ENCODE data around the gene CLCNKB.

Gene CLCNKB

DNA sequence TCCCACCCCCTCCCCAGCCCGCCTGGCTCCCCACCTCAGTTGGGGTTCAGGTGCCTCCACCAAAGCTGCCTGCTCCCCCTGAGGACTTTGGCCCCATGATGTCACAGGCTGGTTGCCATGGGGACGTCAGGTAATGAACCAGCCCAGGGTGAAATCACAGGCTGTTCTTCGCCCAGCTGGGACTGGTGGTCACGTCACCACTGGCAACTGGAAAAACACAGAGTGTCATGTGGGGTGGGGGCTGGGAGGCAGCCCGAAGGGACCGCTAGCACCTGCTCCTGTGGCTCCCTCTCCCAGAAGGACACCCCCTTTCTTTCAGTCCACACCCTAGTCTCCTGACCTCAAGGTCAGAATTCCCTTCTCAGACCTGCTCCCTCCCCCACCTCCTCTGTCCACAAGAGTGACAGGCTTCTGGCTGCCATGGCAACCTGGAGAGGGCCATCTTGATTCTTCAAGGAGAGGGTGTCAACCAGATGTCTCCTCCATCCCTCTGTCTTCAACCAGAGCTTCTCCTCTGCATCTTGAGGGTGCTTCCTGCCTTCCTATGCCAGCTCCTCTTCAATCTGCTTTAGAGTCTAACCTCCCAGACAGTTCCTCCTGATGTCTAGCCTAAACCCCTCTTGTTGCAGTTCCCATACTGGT, 23.7 kb downstream of the CLCNKB start:
- Histone ChIP-seq H2AFZ (ENCODE audit: low read depth, low read length) (no peak overlapping the region), H3K27ac (ENCODE audit: low read length) (no peak overlapping the region), H3K9me3 (ENCODE audit: insufficient read depth, low read length) (no peaks in the 10 kb centered on the region), H3K27me3 (ENCODE audit: low read depth, low read length) (peaks cover 21% of the 10 kb centered on the region; the same call in 1 of the 2 replicates), H3K79me2 (ENCODE audit: low read length) (no peaks in the 10 kb centered on the region), H3K4me2 (ENCODE audit: low read length) (no peak overlapping the region), H3K9ac (ENCODE audit: low read length) (no peak overlapping the region), H3K36me3 (replicated peaks; ENCODE audit: low read depth, low read length) (no peaks in the 10 kb centered on the region), H3K4me3 (ENCODE audit: low read length) (no peak overlapping the region), H3K4me1 (ENCODE audit: low read length) (no peaks in the 10 kb centered on the region), H4K20me1 (ENCODE audit: insufficient read depth, low read length) (no peaks in the 10 kb centered on the region)
- TF ChIP-seq EZH2phosphoT487 (IDR thresholded peaks at IDR 0.05; ENCODE audit: low read depth) (no peak), CTCF (IDR thresholded peaks at IDR 0.05; ENCODE audit: low read depth, low read length) (no peak)

DNA sequence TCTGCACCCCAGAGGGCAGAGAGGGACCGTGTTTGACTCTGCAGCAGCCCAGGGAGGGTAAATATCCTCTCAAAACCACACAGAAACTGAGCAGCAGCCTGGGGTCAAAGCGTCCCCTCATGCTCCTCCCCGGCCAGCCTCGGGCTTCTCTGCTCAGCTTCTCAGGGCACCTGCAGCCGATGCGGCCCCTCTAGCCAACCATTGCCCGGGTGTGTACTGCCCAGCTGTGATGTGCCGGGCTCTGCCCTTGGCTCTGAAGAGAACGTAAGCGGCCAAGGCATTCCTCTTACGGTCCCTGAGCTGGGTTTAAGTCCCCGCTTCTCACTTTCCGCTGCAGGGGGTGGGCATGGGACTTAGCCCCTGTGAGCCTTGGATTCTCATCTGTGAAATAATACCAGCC, 24.4 kb downstream of the CLCNKB start:
- H3K27me3 ChIP-seq (ENCODE audit: low read depth, low read length), result peaks cover 21% of the 10 kb centered on the region; the same call in 1 of the 2 replicates
- no peak overlapping the region for H2AFZ ChIP-seq (ENCODE audit: low read depth, low read length)
- H3K79me2 ChIP-seq (ENCODE audit: low read length), result no peaks in the 10 kb centered on the region
- no peaks in the 10 kb centered on the region for H3K36me3 ChIP-seq (replicated peaks; ENCODE audit: low read depth, low read length)
- no peak for TF ChIP-seq EZH2phosphoT487 (IDR thresholded peaks at IDR 0.05; ENCODE audit: low read depth)
- TF ChIP-seq CTCF (IDR thresholded peaks at IDR 0.05; ENCODE audit: low read depth, low read length), result no peak
- no peak overlapping the region for H3K9ac ChIP-seq (ENCODE audit: low read length)
- no peaks in the 10 kb centered on the region for H3K4me1 ChIP-seq (ENCODE audit: low read length)
- no peak overlapping the region for H3K4me3 ChIP-seq (ENCODE audit: low read length)
- H3K9me3 ChIP-seq (ENCODE audit: insufficient read depth, low read length), result no peaks in the 10 kb centered on the region
- H3K27ac ChIP-seq (ENCODE audit: low read length), result no peak overlapping the region
- no peaks in the 10 kb centered on the region for H4K20me1 ChIP-seq (ENCODE audit: insufficient read depth, low read length)
- H3K4me2 ChIP-seq (ENCODE audit: low read length), result no peak overlapping the region

- H3K27ac ChIP-seq (ENCODE audit: low read length), result no peak overlapping the region
- no peaks in the 10 kb centered on the region for H3K79me2 ChIP-seq (ENCODE audit: low read length)
- H3K4me1 ChIP-seq (ENCODE audit: low read length), result no peaks in the 10 kb centered on the region
- H3K9ac ChIP-seq (ENCODE audit: low read length), result no peak overlapping the region
- TF ChIP-seq EZH2phosphoT487 (IDR thresholded peaks at IDR 0.05; ENCODE audit: low read depth) (no peak), CTCF (IDR thresholded peaks at IDR 0.05; ENCODE audit: low read depth, low read length) (no peak)
- H4K20me1 ChIP-seq (ENCODE audit: insufficient read depth, low read length), result no peaks in the 10 kb centered on the region
- no peak overlapping the region for H3K4me3 ChIP-seq (ENCODE audit: low read length)
- H3K9me3 ChIP-seq (ENCODE audit: insufficient read depth, low read length), result no peaks in the 10 kb centered on the region
- H3K36me3 ChIP-seq (replicated peaks; ENCODE audit: low read depth, low read length), result no peaks in the 10 kb centered on the region
- H3K4me2 ChIP-seq (ENCODE audit: low read length), result no peak overlapping the region
- no peak overlapping the region for H2AFZ ChIP-seq (ENCODE audit: low read depth, low read length)
- peaks cover 21% of the 10 kb centered on the region; the same call in 1 of the 2 replicates for H3K27me3 ChIP-seq (ENCODE audit: low read depth, low read length)
Measured at GRCh38 chr1:16068356-16069270, 25.0 kb downstream of the CLCNKB start.

DNA sequence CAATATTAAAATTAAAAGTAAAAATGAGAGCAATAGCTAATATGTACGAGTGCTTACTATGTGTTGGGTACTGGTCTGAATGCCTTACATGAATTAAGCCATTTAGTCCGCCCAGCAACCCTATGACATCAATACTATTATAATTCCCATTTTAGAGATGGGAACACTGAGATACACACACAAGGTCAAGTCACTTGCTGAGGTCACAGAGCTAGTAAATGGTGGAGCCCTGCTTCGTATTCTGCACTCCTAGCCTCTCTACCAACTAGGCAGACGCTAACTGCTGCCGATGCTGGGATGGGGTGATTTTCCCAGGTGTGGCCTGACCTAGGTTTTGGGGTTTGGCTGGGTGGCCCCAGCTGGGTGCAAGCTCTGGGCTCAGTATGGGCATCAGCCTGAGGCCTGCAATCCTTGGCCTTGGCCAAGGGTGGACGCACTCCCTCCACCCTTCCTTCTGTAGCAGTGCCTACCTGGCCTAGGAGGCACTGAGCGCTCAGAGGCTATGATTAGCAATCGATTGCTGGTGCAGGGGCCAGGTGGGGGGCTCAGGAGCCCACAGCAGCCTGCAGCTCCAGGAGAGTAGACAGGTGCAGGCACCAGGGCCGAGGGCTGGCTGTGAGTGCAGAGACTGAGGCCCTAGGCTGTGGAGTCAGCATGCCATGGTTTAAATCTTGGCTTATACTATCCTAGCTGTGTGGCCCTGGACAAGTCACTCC, 27.2 kb downstream of the CLCNKB start:
- Histone ChIP-seq H3K27me3 (ENCODE audit: low read depth, low read length) (peaks cover 22% of the 10 kb centered on the region), H3K4me2 (ENCODE audit: low read length) (no peak overlapping the region), H3K4me1 (ENCODE audit: low read length) (peaks cover 5% of the 10 kb centered on the region; the same call in 1 of the 2 replicates), H3K27ac (ENCODE audit: low read length) (no peak overlapping the region), H4K20me1 (ENCODE audit: insufficient read depth, low read length) (no peaks in the 10 kb centered on the region), H3K79me2 (ENCODE audit: low read length) (no peaks in the 10 kb centered on the region), H3K9ac (ENCODE audit: low read length) (no peak overlapping the region), H3K36me3 (replicated peaks; ENCODE audit: low read depth, low read length) (no peaks in the 10 kb centered on the region), H3K4me3 (ENCODE audit: low read length) (no peak overlapping the region), H2AFZ (ENCODE audit: low read depth, low read length) (no peak overlapping the region), H3K9me3 (ENCODE audit: insufficient read depth, low read length) (no peaks in the 10 kb centered on the region)
- TF ChIP-seq CTCF (IDR thresholded peaks at IDR 0.05; ENCODE audit: low read depth, low read length) (no peak), EZH2phosphoT487 (IDR thresholded peaks at IDR 0.05; ENCODE audit: low read depth) (no peak)

Data from OCI-LY3 (cell line).